GM23338 (cell line): ENCODE data around the gene MMRN2. TPM values are rescaled to one million over a fixed set of nuclear protein-coding genes. Genes with fewer than 3 reads are reported as not detected.
A peak's percentile ranks its signal among the peaks of the same experiment; 100 is the strongest.

ENCODE experiments used
- ATAC-seq: fragments of 200-7000 bp; cut with Tn5 transposase; 3 replicates; pipeline ENCODE4 v1.9.1; 2020
- DNase-seq: peaks from one replicate; pipeline ENCODE4 v3.0.0-alpha.2; 2015; ENCODE audit warnings: low spot score
- H2AFZ ChIP-seq: fragments of 200-600 bp; sonication (generic); 2 replicates; pipeline ENCODE4 v1.8.0; 2016; ENCODE audit warnings: antibody characterized with exemption, mild to moderate bottlenecking, moderate library complexity
- H3F3A ChIP-seq: fragments of 200-600 bp; sonication (generic); replicated peaks from 2 replicates; pipeline ENCODE4 v1.8.0; 2017; ENCODE audit warnings: antibody characterized with exemption, mixed run types, low read depth
- H3K27ac ChIP-seq: fragments of 200-600 bp; sonication (generic); 2 replicates; pipeline ENCODE4 v1.6.1; 2016; ENCODE audit warnings: low read depth
- H3K27me3 ChIP-seq: fragments of 200-600 bp; sonication (generic); 2 replicates; pipeline ENCODE4 v1.8.0; 2016; ENCODE audit warnings: mild to moderate bottlenecking, mixed run types, moderate library complexity; ENCODE audit not compliant: insufficient read depth
- H3K36me3 ChIP-seq: fragments of 200-600 bp; sonication (generic); 2 replicates; pipeline ENCODE4 v1.8.0; 2016; ENCODE audit warnings: mild to moderate bottlenecking; ENCODE audit not compliant: insufficient read depth
- H3K4me1 ChIP-seq: fragments of 200-600 bp; sonication (generic); 2 replicates; pipeline ENCODE4 v1.8.0; 2016; ENCODE audit warnings: mild to moderate bottlenecking, moderate library complexity; ENCODE audit not compliant: insufficient read depth
- H3K4me2 ChIP-seq: fragments of 200-600 bp; sonication (generic); 2 replicates; pipeline ENCODE4 v1.7.1; 2017; ENCODE audit warnings: mixed run types
- H3K4me3 ChIP-seq: fragments of 200-600 bp; sonication (generic); 2 replicates; pipeline ENCODE4 v1.6.1; 2016; ENCODE audit warnings: mixed run types
- H3K79me2 ChIP-seq: fragments of 200-600 bp; sonication (generic); replicated peaks from 2 replicates; pipeline ENCODE4 v1.8.0; 2017; ENCODE audit warnings: mild to moderate bottlenecking; ENCODE audit not compliant: insufficient read depth
- H3K9me2 ChIP-seq: fragments of 200-600 bp; sonication (generic); 2 replicates; pipeline ENCODE4 v1.8.0; 2017; ENCODE audit not compliant: insufficient read depth
- H4K20me1 ChIP-seq: fragments of 200-600 bp; sonication (generic); replicated peaks from 2 replicates; pipeline ENCODE4 v1.8.0; 2017; ENCODE audit warnings: mild to moderate bottlenecking; ENCODE audit not compliant: insufficient read depth
- H3K27ac Mint-ChIP-seq: 2 replicates; pipeline ENCODE4 v1.8.0; 2020; ENCODE audit warnings: inconsistent platforms, mild to moderate bottlenecking, moderate library complexity, mixed read lengths
- H3K27me3 Mint-ChIP-seq: 3 replicates; pipeline ENCODE4 v1.8.0; 2022; ENCODE audit warnings: low read depth, mild to moderate bottlenecking, moderate library complexity, mixed read lengths, inconsistent platforms; ENCODE audit not compliant: insufficient read depth, poor library complexity
- H3K36me3 Mint-ChIP-seq: 3 replicates; pipeline ENCODE4 v1.8.0; 2021; ENCODE audit warnings: low read depth, mild to moderate bottlenecking, inconsistent platforms, moderate library complexity, mixed read lengths
- H3K4me1 Mint-ChIP-seq: 3 replicates; pipeline ENCODE4 v1.8.0; 2020; ENCODE audit warnings: mild to moderate bottlenecking, inconsistent platforms, mixed read lengths
- H3K4me3 Mint-ChIP-seq: 3 replicates; pipeline ENCODE4 v1.8.0; 2021; ENCODE audit warnings: moderate library complexity, mild to moderate bottlenecking, inconsistent platforms, mixed read lengths
- H3K9me3 Mint-ChIP-seq: 3 replicates; pipeline ENCODE4 v1.8.0; 2020; ENCODE audit warnings: moderate library complexity, mild to moderate bottlenecking, inconsistent platforms, mixed read lengths
- ETS1 ChIP-seq: IDR thresholded peaks from 2 replicates; pipeline ENCODE4 v1.6.1; 2016; ENCODE audit warnings: antibody characterized with exemption
- EZH2 ChIP-seq: fragments of 200-600 bp; sonication (generic); IDR thresholded peaks from one replicate; pipeline ENCODE4 v1.8.0; 2017; ENCODE audit warnings: antibody characterized with exemption, mild to moderate bottlenecking, low read depth; ENCODE audit not compliant: unreplicated experiment
- EZH2phosphoT487 ChIP-seq: fragments of 200-600 bp; sonication (generic); IDR thresholded peaks from one replicate; pipeline ENCODE4 v1.8.1; 2018; ENCODE audit warnings: antibody characterized with exemption; ENCODE audit not compliant: unreplicated experiment
- JUNB ChIP-seq: IDR thresholded peaks from one replicate; pipeline ENCODE4 v1.6.1; 2016; ENCODE audit warnings: antibody characterized with exemption; ENCODE audit not compliant: unreplicated experiment
- POLR2AphosphoS5 ChIP-seq: IDR thresholded peaks from 2 replicates; pipeline ENCODE4 v1.6.1; 2016; ENCODE audit warnings: antibody characterized with exemption, low read depth
- STAT1 ChIP-seq: IDR thresholded peaks from one replicate; pipeline ENCODE4 v1.6.1; 2016; ENCODE audit warnings: antibody characterized with exemption; ENCODE audit not compliant: unreplicated experiment
- ZNF114 ChIP-seq: fragments of 250-450 bp; sonication (Bioruptor Pico); IDR thresholded peaks from 2 replicates; pipeline ENCODE4 v1.5.0; 2020; ENCODE audit warnings: mild to moderate bottlenecking, moderate library complexity
- ZNF331 ChIP-seq: fragments of 250-450 bp; sonication (Bioruptor Pico); IDR thresholded peaks from 2 replicates; pipeline ENCODE4 v1.5.0; 2020; ENCODE audit warnings: low read depth, mild to moderate bottlenecking, moderate library complexity
- long read RNA-seq: library from polyadenylated mRNA; unstranded; transcript quantifications from one replicate; pipeline ENCODE4 v2.0.0, GENCODE V29; 2020; ENCODE audit not compliant: unreplicated experiment
- polyA plus RNA-seq: library from polyadenylated mRNA; unstranded; fragments of >200 nt; fragmentation: Nextera tagmentation; extraction: Ambion mirVana; gene quantifications from 2 replicates; pipeline ENCODE4 v1.2.1, GENCODE V29; 2016
- total RNA-seq: library from RNA; depleted of rRNA; stranded (reverse); fragments of >200 nt; shearing (Covaris generic); gene quantifications from 2 replicates; pipeline ENCODE4 v1.2.3, GENCODE V29; 2014; rRNA removed
- TF ChIP-seq, protein P1 (sequence below): fragments of 250-450 bp; sonication (Bioruptor Pico); IDR thresholded peaks from 2 replicates; pipeline ENCODE4 v1.5.0; 2020; ENCODE audit warnings: mild to moderate bottlenecking, moderate library complexity
- TF ChIP-seq, protein P2 (sequence below): IDR thresholded peaks from one replicate; pipeline ENCODE4 v1.6.1; 2018; ENCODE audit warnings: antibody characterized with exemption; ENCODE audit not compliant: unreplicated experiment

Gene MMRN2, protein sequence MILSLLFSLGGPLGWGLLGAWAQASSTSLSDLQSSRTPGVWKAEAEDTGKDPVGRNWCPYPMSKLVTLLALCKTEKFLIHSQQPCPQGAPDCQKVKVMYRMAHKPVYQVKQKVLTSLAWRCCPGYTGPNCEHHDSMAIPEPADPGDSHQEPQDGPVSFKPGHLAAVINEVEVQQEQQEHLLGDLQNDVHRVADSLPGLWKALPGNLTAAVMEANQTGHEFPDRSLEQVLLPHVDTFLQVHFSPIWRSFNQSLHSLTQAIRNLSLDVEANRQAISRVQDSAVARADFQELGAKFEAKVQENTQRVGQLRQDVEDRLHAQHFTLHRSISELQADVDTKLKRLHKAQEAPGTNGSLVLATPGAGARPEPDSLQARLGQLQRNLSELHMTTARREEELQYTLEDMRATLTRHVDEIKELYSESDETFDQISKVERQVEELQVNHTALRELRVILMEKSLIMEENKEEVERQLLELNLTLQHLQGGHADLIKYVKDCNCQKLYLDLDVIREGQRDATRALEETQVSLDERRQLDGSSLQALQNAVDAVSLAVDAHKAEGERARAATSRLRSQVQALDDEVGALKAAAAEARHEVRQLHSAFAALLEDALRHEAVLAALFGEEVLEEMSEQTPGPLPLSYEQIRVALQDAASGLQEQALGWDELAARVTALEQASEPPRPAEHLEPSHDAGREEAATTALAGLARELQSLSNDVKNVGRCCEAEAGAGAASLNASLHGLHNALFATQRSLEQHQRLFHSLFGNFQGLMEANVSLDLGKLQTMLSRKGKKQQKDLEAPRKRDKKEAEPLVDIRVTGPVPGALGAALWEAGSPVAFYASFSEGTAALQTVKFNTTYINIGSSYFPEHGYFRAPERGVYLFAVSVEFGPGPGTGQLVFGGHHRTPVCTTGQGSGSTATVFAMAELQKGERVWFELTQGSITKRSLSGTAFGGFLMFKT
- total RNA-seq (1.0 and 2.4 TPM in 2 replicates), polyA plus RNA-seq (0.32 and 0.70 TPM in 2 replicates)
- long read RNA-seq = 0 reads

- peaks cover 65% of the 10 kb centered on the region for H3K4me1 ChIP-seq
- peaks cover 5% of the 10 kb centered on the region; the same call in 1 of the 2 replicates for H3K36me3 ChIP-seq
- H3K27me3 Mint-ChIP-seq = peaks cover 29% of the 10 kb centered on the region
- H4K20me1 ChIP-seq = no peaks in the 10 kb centered on the region
- H3K4me3 ChIP-seq = no peak within 1 kb of the TSS
- peaks cover 57% of the 10 kb centered on the region for H3K4me1 Mint-ChIP-seq
- peaks cover 17% of the 10 kb centered on the region for H3K36me3 Mint-ChIP-seq
- no peak for DNase-seq
- ATAC-seq = no peak
- peaks cover 15% of the 10 kb centered on the region for H3F3A ChIP-seq
- H3K4me2 ChIP-seq = 0 out of 2 replicates have a peak within 1 kb of the TSS, but pooled peaks have one; percentile 48
- no peaks in the 10 kb centered on the region for H3K9me2 ChIP-seq
- H3K27ac ChIP-seq = no peak within 1 kb of the TSS
- no peaks in the 10 kb centered on the region for H3K79me2 ChIP-seq
- no peak within 1 kb of the TSS; the same call in 2 of the 3 replicates for H3K4me3 Mint-ChIP-seq
- no peaks in the 10 kb centered on the region for H3K27me3 ChIP-seq
- H2AFZ ChIP-seq = no peak within 1 kb of the TSS
- H3K27ac Mint-ChIP-seq = no peak within 1 kb of the TSS; the same call in 1 of the 2 replicates
- peaks cover 18% of the 10 kb centered on the region for H3K9me3 Mint-ChIP-seq
- TF ChIP-seq ETS1 = no peak
- no peak for TF ChIP-seq EZH2
- TF ChIP-seq EZH2phosphoT487 = no peak
- TF ChIP-seq ZNF331 = no peak
- no peak for TF ChIP-seq POLR2AphosphoS5
- TF ChIP-seq STAT1 = no peak
- no peak for TF ChIP-seq JUNB
- TF ChIP-seq, protein P1, sequence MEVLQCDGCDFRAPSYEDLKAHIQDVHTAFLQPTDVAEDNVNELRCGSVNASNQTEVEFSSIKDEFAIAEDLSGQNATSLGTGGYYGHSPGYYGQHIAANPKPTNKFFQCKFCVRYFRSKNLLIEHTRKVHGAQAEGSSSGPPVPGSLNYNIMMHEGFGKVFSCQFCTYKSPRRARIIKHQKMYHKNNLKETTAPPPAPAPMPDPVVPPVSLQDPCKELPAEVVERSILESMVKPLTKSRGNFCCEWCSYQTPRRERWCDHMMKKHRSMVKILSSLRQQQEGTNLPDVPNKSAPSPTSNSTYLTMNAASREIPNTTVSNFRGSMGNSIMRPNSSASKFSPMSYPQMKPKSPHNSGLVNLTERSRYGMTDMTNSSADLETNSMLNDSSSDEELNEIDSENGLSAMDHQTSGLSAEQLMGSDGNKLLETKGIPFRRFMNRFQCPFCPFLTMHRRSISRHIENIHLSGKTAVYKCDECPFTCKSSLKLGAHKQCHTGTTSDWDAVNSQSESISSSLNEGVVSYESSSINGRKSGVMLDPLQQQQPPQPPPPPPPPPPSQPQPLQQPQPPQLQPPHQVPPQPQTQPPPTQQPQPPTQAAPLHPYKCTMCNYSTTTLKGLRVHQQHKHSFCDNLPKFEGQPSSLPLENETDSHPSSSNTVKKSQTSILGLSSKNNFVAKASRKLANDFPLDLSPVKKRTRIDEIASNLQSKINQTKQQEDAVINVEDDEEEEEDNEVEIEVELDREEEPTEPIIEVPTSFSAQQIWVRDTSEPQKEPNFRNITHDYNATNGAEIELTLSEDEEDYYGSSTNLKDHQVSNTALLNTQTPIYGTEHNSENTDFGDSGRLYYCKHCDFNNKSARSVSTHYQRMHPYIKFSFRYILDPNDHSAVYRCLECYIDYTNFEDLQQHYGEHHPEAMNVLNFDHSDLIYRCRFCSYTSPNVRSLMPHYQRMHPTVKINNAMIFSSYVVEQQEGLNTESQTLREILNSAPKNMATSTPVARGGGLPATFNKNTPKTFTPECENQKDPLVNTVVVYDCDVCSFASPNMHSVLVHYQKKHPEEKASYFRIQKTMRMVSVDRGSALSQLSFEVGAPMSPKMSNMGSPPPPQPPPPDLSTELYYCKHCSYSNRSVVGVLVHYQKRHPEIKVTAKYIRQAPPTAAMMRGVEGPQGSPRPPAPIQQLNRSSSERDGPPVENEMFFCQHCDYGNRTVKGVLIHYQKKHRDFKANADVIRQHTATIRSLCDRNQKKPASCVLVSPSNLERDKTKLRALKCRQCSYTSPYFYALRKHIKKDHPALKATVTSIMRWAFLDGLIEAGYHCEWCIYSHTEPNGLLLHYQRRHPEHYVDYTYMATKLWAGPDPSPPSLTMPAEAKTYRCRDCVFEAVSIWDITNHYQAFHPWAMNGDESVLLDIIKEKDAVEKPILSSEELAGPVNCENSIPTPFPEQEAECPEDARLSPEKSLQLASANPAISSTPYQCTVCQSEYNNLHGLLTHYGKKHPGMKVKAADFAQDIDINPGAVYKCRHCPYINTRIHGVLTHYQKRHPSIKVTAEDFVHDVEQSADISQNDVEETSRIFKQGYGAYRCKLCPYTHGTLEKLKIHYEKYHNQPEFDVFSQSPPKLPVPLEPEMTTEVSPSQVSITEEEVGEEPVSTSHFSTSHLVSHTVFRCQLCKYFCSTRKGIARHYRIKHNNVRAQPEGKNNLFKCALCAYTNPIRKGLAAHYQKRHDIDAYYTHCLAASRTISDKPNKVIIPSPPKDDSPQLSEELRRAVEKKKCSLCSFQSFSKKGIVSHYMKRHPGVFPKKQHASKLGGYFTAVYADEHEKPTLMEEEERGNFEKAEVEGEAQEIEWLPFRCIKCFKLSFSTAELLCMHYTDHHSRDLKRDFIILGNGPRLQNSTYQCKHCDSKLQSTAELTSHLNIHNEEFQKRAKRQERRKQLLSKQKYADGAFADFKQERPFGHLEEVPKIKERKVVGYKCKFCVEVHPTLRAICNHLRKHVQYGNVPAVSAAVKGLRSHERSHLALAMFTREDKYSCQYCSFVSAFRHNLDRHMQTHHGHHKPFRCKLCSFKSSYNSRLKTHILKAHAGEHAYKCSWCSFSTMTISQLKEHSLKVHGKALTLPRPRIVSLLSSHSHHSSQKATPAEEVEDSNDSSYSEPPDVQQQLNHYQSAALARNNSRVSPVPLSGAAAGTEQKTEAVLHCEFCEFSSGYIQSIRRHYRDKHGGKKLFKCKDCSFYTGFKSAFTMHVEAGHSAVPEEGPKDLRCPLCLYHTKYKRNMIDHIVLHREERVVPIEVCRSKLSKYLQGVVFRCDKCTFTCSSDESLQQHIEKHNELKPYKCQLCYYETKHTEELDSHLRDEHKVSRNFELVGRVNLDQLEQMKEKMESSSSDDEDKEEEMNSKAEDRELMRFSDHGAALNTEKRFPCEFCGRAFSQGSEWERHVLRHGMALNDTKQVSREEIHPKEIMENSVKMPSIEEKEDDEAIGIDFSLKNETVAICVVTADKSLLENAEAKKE (CRISPR knock-in tag) = no peak
- TF ChIP-seq, protein P2, sequence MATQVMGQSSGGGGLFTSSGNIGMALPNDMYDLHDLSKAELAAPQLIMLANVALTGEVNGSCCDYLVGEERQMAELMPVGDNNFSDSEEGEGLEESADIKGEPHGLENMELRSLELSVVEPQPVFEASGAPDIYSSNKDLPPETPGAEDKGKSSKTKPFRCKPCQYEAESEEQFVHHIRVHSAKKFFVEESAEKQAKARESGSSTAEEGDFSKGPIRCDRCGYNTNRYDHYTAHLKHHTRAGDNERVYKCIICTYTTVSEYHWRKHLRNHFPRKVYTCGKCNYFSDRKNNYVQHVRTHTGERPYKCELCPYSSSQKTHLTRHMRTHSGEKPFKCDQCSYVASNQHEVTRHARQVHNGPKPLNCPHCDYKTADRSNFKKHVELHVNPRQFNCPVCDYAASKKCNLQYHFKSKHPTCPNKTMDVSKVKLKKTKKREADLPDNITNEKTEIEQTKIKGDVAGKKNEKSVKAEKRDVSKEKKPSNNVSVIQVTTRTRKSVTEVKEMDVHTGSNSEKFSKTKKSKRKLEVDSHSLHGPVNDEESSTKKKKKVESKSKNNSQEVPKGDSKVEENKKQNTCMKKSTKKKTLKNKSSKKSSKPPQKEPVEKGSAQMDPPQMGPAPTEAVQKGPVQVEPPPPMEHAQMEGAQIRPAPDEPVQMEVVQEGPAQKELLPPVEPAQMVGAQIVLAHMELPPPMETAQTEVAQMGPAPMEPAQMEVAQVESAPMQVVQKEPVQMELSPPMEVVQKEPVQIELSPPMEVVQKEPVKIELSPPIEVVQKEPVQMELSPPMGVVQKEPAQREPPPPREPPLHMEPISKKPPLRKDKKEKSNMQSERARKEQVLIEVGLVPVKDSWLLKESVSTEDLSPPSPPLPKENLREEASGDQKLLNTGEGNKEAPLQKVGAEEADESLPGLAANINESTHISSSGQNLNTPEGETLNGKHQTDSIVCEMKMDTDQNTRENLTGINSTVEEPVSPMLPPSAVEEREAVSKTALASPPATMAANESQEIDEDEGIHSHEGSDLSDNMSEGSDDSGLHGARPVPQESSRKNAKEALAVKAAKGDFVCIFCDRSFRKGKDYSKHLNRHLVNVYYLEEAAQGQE = no peak
- no peak for TF ChIP-seq ZNF114 (CRISPR knock-in tag)
Observed at GRCh38 chr10:86957471-86958115, at the start of gene MMRN2. Gene MMRN2 (minus strand): TSS chr10:86957615. CDS start chr10:86957541, 74 bp downstream.
